ENCODE results near the gene COL8A1. TPM values are rescaled to one million over a fixed set of nuclear protein-coding genes. Genes with fewer than 3 reads are reported as not detected.
"Not testable (repeated sequence)": the region's sequence is repeated elsewhere in the genome, so short reads cannot be mapped to it uniquely, and the experiment has no call there.

COL8A1 gene
- total RNA-seq (not detected), polyA plus RNA-seq (not detected)

DNA sequence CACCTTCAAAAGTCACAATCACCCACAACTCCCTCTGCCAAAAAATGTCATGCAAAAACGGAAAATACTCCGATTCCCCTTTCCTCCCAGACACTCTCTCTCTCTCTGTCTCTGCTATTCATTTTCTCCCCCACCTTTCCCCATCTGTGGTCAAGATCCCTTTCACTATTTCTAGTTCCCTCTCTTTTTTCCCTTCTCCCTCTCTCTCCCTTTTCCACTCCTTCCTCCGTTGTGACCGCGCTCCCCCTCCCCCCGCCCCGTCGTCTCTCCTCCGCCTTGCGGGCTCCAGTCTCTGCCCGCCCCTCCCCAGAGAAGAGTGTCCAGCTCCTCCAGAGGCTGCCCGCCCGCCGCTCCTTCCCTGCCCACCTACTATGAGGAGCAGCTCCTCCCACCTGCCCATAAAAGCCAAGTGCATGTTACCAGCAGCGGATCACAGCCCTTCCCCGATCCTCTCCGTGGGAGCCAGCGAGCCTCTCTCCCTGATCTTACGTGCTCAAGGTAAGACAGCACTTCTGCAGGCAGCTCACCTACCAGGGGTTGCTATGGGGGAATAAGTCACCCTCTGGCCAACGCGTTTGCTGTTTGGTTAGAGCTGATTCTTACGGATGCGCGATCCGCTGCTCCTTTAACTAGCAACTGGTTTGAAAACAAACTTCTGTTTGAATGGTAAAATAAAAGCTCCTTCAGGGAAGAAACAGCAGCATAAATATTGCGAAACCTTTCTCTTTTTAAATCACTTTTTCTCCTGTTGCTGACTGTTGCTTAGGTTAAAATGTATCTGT is at the start of gene COL8A1:
TSS of gene COL8A1 (plus strand) at position 428 of the 782 bp plus-strand sequence. CDS start 152,089 bp downstream, outside the sequence.
- Mint-ChIP-seq H3K4me3 (peak within 1 kb of the TSS in 2 of 4 donors; percentile 26 to 34), H3K9me3 (peaks cover 0 to 2% (median 0%) of the 10 kb centered on the region in 7 donors), H3K27ac (no peak within 1 kb of the TSS), H3K36me3 (no peaks in the 10 kb centered on the region), H3K27me3 (peaks cover 57% of the 10 kb centered on the region), H3K4me1 (peaks cover 0 to 19% (median 3%) of the 10 kb centered on the region in 4 donors)
- no peaks in the 10 kb centered on the region for H3K36me3 ChIP-seq (ENCODE audit: control insufficient read depth, insufficient read depth, low read length)
- H3K27me3 ChIP-seq (ENCODE audit: control insufficient read depth, insufficient read depth, low read length) = peaks cover 22% of the 10 kb centered on the region
- no peak within 1 kb of the TSS for H3K27ac ChIP-seq (ENCODE audit: insufficient read depth, low read length, poor library complexity, severe bottlenecking)
- H3K4me3 ChIP-seq (ENCODE audit: low read depth, low read length) = no peak within 1 kb of the TSS
- DNase-seq (no peak), ATAC-seq (ENCODE audit: low read depth in 2 of 2) (peak in 1 of 2 donors; percentile 28)
- H3K4me1 ChIP-seq (ENCODE audit: control insufficient read depth, insufficient read depth, low read length, poor library complexity, severe bottlenecking) = no peaks in the 10 kb centered on the region
- peaks cover 0 to 2% of the 10 kb centered on the region in 2 experiments for H3K9me3 ChIP-seq (ENCODE audit: control insufficient read depth in 2 of 2, low read length in 2 of 2)

DNA sequence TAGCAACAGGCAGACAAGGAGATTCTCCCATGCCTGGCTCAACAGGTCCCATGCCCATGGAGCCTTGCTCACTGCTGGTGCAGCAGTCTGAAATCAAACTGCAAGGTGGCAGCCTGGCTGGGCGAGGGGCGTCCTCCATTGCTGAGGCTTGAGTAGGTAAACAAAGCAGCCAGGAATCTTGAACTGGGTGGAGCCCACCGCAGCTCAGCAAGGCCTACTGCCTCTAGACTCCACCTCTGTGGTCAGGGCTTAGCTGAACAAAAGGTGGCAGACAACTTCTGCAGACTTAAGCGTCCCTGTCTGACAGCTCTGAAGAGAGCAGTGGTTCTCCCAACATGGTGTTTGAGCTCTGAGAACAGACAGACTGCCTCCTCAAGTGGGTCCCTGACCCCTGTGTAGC is 49.2 kb upstream of the COL8A1 start:
- H3K4me1 Mint-ChIP-seq; H3K36me3 ChIP-seq (ENCODE audit: control insufficient read depth, insufficient read depth, low read length); DNase-seq; H3K27me3 ChIP-seq (ENCODE audit: control insufficient read depth, insufficient read depth, low read length); H3K27ac Mint-ChIP-seq; H3K27ac ChIP-seq (ENCODE audit: insufficient read depth, low read length, poor library complexity, severe bottlenecking); H3K27me3 Mint-ChIP-seq; ATAC-seq (ENCODE audit: low read depth in 2 of 2); H3K4me3 Mint-ChIP-seq; H3K9me3 Mint-ChIP-seq; H3K4me1 ChIP-seq (ENCODE audit: control insufficient read depth, insufficient read depth, low read length, poor library complexity, severe bottlenecking); H3K4me3 ChIP-seq (ENCODE audit: low read depth, low read length); H3K9me3 ChIP-seq (ENCODE audit: control insufficient read depth in 2 of 2, low read length in 2 of 2); H3K36me3 Mint-ChIP-seq: not testable (repeated sequence)

DNA sequence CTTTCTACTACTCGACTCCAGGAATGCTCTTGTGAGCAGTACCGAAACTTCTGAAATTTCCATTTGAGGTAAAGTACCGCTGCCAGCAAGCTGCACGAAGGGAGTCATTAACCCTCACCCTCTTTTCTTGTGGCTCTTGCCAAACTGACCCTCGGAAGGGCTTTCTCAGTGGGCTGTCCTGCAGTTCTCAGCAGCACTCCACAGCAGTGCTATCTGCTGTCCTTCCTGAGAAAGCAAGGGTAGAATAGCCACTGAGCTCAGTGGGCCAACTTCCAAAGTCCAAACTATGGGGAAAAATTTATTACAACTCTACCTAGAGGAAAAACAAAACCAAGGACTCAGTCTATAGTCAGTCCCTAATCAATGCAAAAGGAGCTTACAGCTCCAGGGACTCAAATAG is 38.5 kb upstream of the COL8A1 start:
- Histone ChIP-seq H3K4me3 (ENCODE audit: low read depth, low read length) (no peak overlapping the region), H3K4me1 (ENCODE audit: control insufficient read depth, insufficient read depth, low read length, poor library complexity, severe bottlenecking) (no peaks in the 10 kb centered on the region), H3K9me3 (ENCODE audit: control insufficient read depth in 2 of 2, low read length in 2 of 2) (no peaks in the 10 kb centered on the region), H3K27me3 (ENCODE audit: control insufficient read depth, insufficient read depth, low read length) (no peaks in the 10 kb centered on the region), H3K36me3 (ENCODE audit: control insufficient read depth, insufficient read depth, low read length) (no peaks in the 10 kb centered on the region), H3K27ac (ENCODE audit: insufficient read depth, low read length, poor library complexity, severe bottlenecking) (no peak overlapping the region)
- Mint-ChIP-seq H3K9me3 (peaks cover 0 to 3% (median 0%) of the 10 kb centered on the region in 7 donors), H3K27ac (no peak overlapping the region), H3K4me3 (no peak overlapping the region), H3K4me1 (no peaks in the 10 kb centered on the region), H3K36me3 (no peaks in the 10 kb centered on the region), H3K27me3 (no peaks in the 10 kb centered on the region)
- no peak for DNase-seq
- no peak for ATAC-seq (ENCODE audit: low read depth in 2 of 2)

DNA sequence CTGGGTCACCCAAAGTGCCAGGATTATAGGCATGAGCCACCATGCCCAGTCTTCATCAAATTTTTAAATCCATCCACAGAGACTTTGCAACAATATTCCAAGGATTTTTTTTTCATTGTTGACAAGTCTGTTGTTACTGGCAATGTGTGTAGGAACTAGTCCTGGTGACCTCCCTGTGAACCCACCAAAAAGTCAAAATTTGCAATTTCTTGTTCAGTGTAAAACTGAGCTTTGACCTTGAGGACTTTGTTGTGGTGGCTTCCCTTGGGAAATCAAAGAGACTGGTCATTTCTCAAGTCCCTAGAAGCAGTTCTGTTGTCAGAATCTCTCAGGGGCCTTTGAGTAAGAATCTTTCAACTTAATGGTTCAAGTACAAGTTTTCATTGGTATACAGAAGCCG is 36.9 kb upstream of the COL8A1 start:
- Histone ChIP-seq H3K4me1 (ENCODE audit: control insufficient read depth, insufficient read depth, low read length, poor library complexity, severe bottlenecking) (no peaks in the 10 kb centered on the region), H3K27me3 (ENCODE audit: control insufficient read depth, insufficient read depth, low read length) (no peaks in the 10 kb centered on the region), H3K4me3 (ENCODE audit: low read depth, low read length) (no peak overlapping the region), H3K27ac (ENCODE audit: insufficient read depth, low read length, poor library complexity, severe bottlenecking) (no peak overlapping the region), H3K9me3 (ENCODE audit: control insufficient read depth in 2 of 2, low read length in 2 of 2) (no peaks in the 10 kb centered on the region), H3K36me3 (ENCODE audit: control insufficient read depth, insufficient read depth, low read length) (no peaks in the 10 kb centered on the region)
- Mint-ChIP-seq H3K27me3 (no peaks in the 10 kb centered on the region), H3K4me3 (no peak overlapping the region), H3K36me3 (no peaks in the 10 kb centered on the region), H3K4me1 (no peaks in the 10 kb centered on the region), H3K27ac (no peak overlapping the region), H3K9me3 (peaks cover 0 to 4% (median 0%) of the 10 kb centered on the region in 7 donors)
- ATAC-seq (ENCODE audit: low read depth in 2 of 2) (no peak), DNase-seq (no peak)

DNA sequence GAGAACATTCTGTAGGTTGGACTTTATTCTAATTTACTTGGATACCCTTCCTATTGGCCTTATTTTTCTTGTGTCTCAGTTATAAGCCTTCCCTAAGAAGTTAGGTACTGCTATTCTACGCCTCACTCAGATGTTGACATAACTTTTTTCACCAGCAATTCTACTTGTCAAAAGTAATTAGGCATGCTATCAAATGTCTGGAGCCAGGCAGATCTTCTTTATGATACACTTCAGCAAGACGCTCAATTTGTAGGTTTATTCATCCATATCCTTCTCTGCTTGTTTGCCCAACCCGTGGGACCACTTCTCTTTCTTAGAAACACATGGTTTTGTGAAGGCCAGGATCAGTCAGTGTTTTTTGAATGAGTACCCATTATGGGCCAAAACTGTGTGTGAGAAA is 36.2 kb upstream of the COL8A1 start:
- no peak overlapping the region for H3K27ac ChIP-seq (ENCODE audit: insufficient read depth, low read length, poor library complexity, severe bottlenecking)
- no peak for ATAC-seq (ENCODE audit: low read depth in 2 of 2)
- DNase-seq = no peak
- Mint-ChIP-seq H3K4me3 (no peak overlapping the region), H3K27ac (no peak overlapping the region), H3K36me3 (no peaks in the 10 kb centered on the region), H3K4me1 (no peaks in the 10 kb centered on the region), H3K27me3 (no peaks in the 10 kb centered on the region), H3K9me3 (peaks cover 0 to 4% (median 0%) of the 10 kb centered on the region in 7 donors)
- H3K4me3 ChIP-seq (ENCODE audit: low read depth, low read length) = no peak overlapping the region
- H3K36me3 ChIP-seq (ENCODE audit: control insufficient read depth, insufficient read depth, low read length) = no peaks in the 10 kb centered on the region
- H3K27me3 ChIP-seq (ENCODE audit: control insufficient read depth, insufficient read depth, low read length) = no peaks in the 10 kb centered on the region
- H3K9me3 ChIP-seq (ENCODE audit: control insufficient read depth in 2 of 2, low read length in 2 of 2) = no peaks in the 10 kb centered on the region
- no peaks in the 10 kb centered on the region for H3K4me1 ChIP-seq (ENCODE audit: control insufficient read depth, insufficient read depth, low read length, poor library complexity, severe bottlenecking)

DNA sequence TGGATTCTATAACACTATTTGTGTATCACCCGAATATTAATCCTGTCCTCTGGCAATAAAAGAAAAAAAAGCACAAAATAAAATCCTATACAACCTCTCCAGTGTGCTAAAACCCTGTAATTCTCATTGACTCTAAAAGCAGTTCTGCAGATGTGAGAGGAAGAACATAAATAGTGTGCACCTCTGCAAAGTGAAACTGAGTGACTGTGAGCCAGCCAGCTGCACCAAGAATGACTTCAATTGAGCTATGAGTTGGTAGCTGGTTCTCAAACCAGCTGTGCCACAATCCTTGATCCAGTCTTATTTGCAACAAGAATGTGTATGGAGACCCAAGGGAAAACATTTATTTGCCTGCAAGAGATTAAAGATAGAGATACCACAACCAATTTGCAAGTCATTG is 31.2 kb upstream of the COL8A1 start:
- Histone ChIP-seq H3K27ac (ENCODE audit: insufficient read depth, low read length, poor library complexity, severe bottlenecking) (no peak overlapping the region), H3K36me3 (ENCODE audit: control insufficient read depth, insufficient read depth, low read length) (no peaks in the 10 kb centered on the region), H3K4me3 (ENCODE audit: low read depth, low read length) (no peak overlapping the region), H3K9me3 (ENCODE audit: control insufficient read depth in 2 of 2, low read length in 2 of 2) (no peaks in the 10 kb centered on the region), H3K4me1 (ENCODE audit: control insufficient read depth, insufficient read depth, low read length, poor library complexity, severe bottlenecking) (no peaks in the 10 kb centered on the region), H3K27me3 (ENCODE audit: control insufficient read depth, insufficient read depth, low read length) (no peaks in the 10 kb centered on the region)
- ATAC-seq (ENCODE audit: low read depth in 2 of 2) = no peak
- no peaks in the 10 kb centered on the region for H3K27me3 Mint-ChIP-seq
- H3K27ac Mint-ChIP-seq = no peak overlapping the region
- H3K4me3 Mint-ChIP-seq = no peak overlapping the region
- H3K36me3 Mint-ChIP-seq = no peaks in the 10 kb centered on the region
- no peaks in the 10 kb centered on the region for H3K4me1 Mint-ChIP-seq
- H3K9me3 Mint-ChIP-seq = peaks cover 0 to 4% (median 1%) of the 10 kb centered on the region in 7 donors
- DNase-seq = no peak

DNA sequence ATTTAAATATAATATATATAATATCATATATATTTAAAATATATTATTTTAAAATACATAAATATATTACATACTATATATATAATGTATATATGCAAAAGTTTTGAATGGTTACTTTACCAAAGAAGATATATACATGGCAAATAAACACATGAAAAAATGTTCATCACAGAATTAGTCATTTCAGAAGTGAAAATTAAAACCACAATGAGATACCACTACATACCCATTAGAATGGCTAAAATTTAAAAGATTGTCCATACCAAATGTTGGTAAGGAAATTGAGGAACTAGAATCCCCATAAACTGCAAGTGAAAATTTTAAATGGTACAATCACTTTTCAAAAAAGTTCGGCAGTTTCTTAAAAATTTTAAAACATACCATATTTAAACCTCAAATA is 23.6 kb upstream of the COL8A1 start:
- H3K4me3 Mint-ChIP-seq = no peak overlapping the region
- Histone ChIP-seq H3K27me3 (ENCODE audit: control insufficient read depth, insufficient read depth, low read length) (no peaks in the 10 kb centered on the region), H3K36me3 (ENCODE audit: control insufficient read depth, insufficient read depth, low read length) (no peaks in the 10 kb centered on the region), H3K4me3 (ENCODE audit: low read depth, low read length) (no peak overlapping the region), H3K27ac (ENCODE audit: insufficient read depth, low read length, poor library complexity, severe bottlenecking) (no peak overlapping the region), H3K4me1 (ENCODE audit: control insufficient read depth, insufficient read depth, low read length, poor library complexity, severe bottlenecking) (no peaks in the 10 kb centered on the region), H3K9me3 (ENCODE audit: control insufficient read depth in 2 of 2, low read length in 2 of 2) (no peaks in the 10 kb centered on the region)
- H3K27ac Mint-ChIP-seq = no peak overlapping the region
- H3K9me3 Mint-ChIP-seq = peaks cover 0 to 12% (median 2%) of the 10 kb centered on the region in 7 donors
- ATAC-seq (ENCODE audit: low read depth in 2 of 2) (no peak), DNase-seq (no peak)
- no peaks in the 10 kb centered on the region for H3K27me3 Mint-ChIP-seq
- H3K36me3 Mint-ChIP-seq = no peaks in the 10 kb centered on the region
- H3K4me1 Mint-ChIP-seq = no peaks in the 10 kb centered on the region

Data from CD4-positive, CD25-positive, alpha-beta regulatory T cell (primary cell).